ENCODE measurements around the gene CUX1.

CUX1 gene

DNA sequence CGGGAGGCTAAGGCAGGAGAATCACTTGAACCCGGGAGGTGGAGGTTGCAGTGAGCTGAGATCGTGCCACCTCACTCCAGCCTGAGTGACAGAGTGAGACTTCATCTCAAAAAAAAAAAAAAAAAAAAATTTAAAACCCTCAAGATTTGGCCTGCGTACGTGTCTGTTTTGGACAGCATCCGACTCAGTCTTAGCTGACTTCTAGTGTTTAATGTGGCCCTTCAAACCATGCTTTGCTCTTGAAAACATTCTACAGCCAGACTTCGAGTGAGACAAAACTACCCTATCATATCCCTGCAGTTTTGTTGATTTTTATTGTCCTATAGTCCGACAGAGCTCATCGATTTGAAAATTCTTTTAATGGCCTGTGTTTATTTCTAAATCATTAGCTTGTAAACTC lies 242.1 kb downstream of the CUX1 start:
- DNase-seq, result no peak

DNA sequence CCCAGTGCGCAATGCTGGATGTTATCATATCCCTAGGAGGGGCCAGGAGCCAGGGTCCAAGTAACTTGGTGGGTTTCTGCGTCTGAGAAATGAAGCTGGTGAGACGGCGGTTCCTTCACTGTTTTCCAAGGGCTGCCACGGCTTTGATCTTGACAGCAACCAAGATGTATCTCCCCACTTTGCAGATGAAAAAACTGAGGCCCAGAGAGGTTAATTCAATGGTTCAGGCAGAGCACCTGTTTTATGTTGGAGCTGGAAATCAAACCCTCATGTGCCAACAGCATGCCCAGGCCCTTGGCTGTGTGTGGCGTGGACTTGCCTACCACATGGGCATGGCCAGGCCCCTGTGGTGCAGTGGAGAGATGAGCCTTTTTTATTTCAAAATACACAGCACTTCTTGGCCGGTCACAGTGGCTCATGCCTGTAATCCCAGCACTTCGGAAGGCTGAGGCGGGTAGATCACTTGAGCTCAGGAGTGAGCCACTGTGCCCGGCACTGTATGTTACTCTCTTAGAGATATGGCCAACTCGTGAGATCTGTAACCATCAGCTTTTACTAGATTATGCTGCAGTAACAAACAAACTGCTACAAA lies 244.0 kb downstream of the CUX1 start:
- DNase-seq, result no peak

DNA sequence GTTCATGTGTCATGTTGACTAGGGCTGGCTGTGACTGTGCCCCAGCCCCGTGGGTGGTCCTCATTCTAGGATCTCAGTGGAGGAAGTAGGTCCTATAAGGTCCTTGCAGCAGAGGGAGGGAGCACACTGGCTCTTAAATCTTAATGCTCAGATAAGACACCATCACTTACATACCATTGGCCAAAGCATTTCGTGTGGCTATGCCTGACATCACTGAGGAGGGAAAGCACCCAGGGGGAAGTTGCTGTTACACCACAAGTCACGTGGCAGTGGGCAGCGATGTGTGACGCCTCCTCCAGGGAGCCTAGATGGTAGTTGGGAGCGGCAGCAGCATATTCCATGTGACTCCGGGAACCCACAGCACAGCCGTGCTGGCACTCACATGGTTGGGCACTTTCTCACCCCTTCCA lies 244.6 kb downstream of the CUX1 start:
- no peak for DNase-seq

DNA sequence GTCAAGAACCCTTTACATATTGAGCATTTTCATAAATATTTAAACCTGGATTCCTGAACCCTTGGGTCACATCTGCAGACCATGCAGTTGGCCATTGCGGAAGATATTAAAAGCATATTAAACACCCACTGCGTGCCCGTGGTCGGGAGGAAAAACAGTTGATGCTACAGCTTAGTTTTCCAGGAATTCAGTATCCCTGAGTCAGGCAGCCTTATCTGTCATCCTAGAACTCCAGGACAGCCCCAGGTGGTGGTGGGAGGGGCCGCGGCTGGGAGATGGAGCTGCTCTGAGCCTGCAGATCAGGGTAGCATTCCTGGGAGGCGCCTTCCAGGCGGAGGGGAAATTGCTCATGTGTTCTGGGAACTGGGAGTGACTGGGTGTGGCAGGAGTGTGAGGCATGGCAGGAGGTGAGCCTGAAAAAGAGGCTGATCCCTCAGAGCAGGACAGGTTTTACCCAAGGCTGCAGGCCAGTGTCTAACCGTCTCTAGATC lies 246.3 kb downstream of the CUX1 start:
- no peak for DNase-seq

DNA sequence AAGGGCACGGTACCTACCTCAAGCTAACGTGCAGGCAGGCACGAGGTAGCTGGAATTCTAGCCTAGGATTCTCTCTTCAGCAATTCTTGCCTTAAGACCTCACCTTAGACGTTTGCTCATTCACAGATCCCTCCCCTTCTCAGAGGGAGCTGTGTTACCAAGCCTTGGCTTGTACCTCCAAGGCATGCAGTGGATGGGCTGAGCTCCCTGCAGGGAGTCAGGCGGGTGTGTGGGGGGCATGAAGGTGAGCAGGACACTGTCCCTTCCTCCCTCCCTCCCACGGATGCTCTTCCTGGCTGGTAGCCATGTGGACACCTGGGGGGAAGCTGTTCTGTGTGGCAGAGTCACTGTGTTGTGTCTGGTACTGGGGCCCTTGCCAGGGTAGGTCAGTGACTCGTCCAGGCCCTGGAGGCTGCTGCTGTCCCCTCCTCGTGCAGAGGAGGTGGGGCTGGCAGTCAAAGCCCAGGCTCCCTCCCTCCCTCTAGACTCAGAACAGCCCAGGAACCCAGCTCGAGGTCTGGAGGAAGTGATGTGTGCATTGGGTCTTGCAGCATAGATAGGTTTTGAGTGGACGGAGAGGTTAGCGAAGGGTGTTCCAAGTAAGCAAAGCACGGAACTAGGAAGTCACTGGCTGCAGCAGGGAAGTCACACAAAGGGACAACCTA lies 247.1 kb downstream of the CUX1 start:
- no peak for DNase-seq

DNA sequence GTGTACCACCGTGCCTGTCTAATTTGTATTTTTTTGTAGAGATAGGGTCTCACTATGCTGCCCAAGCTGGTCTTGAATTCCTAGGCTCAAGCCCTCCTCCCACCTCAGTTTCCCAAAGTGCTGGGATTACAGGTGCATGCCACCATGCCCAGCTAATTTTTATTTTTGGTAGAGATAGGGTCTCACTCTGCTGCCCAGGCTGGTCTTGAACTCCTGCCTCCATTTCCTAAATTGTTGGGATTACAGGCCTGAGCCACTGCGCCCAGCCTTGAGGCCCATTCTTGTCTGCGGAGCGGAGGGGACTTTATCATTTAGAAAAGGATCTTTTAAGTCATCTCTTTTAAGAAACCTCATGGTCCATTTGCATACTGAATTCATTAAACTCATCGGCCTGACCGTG lies 247.8 kb downstream of the CUX1 start:
- DNase-seq, result no peak

DNA sequence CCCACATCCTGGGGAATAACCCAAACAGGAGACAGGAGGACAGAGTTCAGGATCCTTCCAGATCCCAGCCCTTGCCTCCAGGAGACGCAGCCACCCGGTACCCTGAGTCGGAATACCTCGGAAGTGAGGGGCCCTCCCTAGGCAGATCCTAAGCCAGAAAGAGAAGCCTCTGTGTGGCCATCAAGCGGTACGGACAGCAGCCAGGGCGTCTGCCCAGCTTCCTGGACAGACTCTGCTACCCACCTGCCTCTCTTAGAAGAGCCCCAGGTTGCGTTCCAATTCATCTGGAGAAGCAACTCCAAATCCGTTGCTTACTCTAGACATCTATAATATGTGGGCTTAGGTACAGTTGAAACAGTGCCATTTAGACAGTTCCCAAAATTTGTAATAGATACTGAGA lies 249.1 kb downstream of the CUX1 start:
- DNase-seq, result no peak

DNA sequence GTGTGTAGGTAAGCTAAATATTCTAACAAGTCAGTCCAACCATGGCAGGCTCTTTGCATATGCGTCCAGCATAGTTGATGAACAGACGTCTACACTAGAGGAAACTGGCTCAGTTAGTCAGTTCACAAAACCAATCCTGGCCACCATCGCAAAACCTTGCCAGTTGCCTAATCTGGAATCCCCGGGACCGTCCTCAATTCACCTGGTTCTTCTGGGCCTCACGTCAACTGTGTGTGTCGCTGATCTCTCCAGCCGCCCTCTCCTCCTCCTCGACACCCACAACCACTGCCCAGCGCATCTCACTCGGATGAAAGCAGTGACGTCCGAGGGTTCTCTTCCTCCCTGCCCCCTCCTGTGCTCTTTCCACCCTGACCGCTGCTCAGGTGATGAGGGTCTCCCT lies 251.4 kb downstream of the CUX1 start:
- no peak for DNase-seq

DNA sequence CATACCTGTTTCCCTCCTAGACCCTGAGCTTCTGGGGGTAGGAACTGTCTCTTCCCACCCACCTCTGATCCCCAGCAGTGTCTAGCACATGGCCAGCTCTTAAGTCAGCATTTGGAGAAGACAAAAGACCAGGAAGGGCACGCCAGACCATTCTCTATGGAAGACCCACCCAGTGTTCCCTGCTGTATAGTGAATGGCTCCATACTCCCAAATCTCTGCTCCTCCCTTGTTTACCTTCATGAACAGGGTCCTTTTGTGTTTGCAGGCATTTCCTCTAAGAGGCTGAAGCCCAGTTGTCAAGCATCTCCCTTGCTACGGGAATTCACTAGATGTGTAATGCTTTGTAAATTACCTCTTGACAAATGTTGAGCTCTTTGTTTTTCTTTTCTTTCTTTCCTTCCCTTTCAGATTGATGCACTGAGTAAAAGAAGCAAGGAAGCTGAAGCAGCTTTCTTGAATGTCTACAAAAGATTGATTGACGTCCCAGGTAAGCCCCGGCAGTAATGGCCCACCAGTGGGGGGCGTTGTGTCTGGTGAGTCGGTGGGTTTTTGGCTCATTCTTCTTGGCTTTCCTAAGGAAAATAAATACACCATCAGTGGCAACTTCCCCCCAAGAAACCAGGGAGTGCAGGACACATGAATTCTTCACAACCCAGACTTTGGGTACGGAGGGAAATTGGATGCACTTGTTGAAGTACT lies 252.7 kb downstream of the CUX1 start:
- DNase-seq, result no peak

DNA sequence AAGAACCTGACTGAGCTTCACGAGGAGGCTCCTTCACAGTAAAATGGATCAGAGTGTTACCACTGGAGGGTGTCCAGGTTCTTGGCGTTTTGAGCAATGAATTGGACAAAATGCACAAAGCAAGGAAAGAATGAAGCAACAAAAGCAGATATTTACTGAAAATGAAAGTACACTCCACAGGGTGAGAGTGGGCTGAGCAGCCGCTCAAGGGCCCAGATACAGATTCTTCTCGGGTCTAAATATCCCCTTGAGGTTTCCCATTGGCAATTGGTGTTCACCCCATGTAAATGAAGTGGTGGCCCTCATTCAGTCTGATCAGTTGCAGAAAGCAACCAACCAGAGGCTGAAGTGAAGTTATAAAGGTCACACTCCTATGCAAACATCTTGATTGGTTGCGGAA lies 254.6 kb downstream of the CUX1 start:
- no peak for DNase-seq

DNA sequence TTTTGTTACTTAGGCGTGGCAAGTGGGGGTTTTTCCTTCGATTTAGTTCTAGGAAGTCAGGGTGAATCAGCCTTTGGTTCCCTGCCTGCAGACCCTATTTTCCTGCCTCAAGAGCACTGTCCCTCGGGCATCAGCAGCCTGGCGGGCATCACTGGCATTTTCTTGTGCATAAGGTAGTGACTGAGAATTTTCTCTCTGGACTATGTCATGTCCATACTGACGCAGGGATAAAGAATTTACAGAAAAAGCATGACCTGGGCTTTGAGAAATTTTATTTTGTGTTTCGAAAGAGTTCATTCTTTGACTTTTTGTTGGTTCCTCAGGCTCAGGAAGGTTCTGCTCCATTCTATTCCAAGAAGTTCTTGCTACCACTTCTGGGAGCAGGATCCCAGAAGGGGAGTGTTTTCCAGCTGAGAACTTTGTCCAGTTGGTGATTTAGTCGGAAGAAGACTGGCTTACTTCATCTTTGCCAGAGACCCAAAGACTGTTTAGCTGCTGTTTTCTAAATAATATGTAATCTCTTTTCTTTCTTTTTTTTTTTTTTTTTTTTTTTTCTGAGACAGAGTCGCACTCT lies 255.3 kb downstream of the CUX1 start:
- no peak for DNase-seq

DNA sequence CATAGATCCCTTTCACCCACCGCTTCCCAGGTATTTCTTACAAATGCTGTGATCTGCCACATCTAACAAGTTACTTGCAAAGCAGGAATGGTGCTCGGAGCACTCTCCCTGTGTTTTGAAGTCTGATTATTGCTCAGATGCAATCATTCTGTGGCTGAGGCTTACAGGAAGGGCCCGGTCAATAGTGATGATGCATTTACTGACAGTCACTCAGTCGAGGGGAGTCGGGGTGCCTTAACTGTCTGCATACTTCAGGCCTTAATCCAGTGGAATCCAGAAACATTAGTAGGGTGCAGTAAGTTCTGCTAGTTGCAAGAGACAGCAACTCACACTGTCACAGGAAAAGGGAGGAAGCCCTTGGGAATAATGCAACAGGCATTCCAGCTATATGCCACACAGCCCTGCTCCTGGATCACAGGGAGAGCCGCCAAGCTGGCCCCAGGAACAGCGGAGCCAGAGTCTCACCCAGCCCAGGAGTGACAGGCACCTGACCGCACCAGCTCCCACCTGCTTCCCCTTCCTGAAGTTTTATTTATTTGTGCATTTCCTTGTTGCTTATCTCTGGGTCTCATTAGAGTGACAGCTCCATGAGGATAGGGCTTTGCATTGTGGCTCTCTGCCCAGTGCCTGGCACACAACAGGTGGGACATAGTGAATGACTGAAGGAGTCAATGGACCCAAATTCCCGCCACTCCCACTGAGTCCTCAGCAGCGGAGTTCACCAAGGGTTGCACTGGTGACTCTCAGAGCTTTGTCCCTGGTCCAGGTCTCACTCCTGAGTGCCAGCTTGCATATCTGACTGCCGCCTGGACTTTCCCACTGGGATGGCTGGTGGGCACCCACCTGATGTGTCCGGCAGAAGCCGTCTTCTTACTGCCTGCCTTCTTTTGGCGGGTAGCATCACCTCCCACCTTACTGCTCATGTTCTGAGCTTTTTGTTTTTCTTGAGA lies 256.8 kb downstream of the CUX1 start:
- DNase-seq, result no peak

DNA sequence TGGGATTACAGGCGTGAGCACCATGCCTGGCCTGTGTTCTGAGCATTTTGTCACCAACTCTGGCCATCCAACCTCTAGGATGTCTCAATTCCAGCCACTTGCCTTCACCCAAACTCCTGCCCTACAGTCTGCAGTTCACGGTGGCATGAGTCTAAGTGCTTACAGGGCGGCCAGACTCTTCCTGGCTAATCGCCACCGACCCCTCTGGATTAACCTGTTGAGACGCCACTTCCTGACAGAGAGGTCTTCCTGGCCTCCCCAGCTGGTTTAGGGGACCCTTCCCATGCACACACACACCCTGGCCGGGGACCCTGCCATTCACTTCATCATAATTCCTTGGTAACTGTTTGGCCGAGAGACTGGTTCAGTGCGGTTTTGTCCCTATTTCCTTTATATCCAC lies 257.7 kb downstream of the CUX1 start:
- no peak for DNase-seq

DNA sequence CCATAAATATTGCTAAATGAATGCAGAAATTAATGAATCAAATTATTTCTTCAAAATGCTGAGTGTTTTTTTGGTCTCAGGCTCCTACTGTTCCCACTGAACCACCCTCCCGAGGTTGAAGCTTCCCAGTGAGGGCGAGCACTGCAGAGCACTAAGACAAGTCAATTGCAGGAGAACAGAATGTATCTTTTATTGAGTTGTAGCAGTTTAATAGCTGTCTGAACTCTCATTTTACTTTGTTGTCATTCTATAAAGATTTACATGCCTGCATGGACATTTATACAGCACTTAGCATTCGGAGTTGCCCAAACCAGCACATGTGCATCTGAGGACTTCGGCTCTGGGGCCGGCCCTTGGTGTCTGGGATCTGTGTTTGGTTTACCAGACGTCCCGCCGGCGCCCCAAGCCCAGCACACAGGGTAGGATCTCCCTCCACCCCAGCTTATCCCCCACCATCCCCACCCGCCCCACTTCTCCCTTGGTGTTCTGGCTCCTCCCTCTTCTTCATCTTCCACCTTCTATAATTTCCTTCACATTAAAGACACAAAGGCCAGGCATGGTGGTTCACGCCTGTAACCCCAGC lies 258.2 kb downstream of the CUX1 start:
- no peak for DNase-seq

DNA sequence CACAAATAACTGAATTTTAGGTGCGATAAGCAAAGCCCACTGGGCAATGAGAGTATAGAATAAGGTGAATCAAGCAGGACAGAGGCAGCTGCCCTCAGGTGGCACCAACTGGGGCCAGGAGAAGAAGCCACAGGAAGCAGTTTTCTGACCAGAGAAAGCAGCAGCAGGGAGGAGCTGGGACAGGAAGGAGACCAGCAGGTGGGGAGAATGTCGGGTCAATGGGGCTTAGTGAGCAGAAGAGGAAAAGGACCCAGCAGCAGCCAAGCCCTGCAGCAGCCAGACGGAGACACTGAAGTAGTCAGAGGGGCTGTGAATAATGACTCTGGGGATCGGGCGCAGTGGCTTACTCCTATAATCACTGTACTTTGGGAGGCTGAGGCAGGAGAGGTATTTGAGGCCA lies 259.7 kb downstream of the CUX1 start:
- DNase-seq, result no peak

DNA sequence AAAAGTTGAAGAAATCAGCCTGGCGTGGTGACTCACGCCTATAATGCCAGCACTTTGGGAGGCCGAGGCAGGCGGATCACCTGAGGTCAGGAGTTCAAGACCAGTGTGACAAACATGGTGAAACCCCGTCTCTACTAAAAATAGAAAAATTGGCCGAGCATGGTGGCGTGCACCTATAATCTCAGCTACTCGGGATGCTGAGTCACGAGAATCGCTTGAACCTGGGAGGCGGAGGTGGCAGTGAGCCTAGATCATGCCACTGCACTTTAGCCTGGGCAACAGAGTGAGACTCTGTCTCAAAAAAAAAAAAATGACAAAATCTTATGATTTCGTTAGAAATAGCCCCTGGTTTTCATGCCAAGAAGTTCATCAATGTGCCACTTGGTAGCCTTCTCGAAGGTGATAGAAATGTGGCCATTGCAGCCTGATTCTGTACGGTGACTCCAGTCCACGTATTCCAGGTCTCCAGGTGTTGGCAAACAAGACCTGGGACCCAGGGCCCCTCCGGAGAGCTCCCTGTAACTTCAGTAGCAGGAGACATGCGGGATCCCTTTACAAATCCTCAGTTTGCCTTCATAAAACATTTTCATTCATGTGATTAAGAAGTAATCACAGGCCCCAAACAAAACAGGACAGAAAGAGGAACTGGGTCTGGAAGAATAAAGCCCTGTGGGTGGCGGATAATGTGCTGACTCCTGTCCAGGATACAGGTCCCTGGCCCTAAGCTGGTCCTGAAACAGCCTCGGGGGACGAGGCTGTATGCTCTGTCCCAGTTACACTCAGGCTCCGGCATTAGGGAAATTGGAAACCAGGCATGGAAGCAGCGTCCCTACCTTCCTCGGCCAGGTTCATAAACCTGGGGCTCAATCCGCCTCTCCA lies 262.0 kb downstream of the CUX1 start:
- no peak for DNase-seq

DNA sequence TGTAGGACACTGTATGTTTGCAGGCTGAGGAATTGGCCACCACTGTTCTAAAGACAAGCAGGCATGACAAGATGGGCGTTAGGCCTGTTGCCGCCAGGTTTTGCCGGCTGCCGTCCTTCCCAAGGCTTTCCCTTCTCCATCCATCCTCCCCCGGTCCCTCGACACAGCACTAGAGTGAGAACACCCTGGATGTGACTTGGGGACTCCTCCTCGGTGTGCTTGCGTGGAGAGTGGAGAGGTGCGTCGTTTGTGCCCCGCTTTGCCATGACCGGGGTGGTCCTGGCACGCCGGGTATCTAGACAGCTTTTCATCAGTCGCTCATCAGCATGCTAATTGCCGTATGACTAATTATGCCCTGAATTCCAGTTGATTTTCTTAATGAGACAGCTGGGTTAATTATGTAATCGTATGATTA lies 262.6 kb downstream of the CUX1 start:
- no peak for DNase-seq

DNA sequence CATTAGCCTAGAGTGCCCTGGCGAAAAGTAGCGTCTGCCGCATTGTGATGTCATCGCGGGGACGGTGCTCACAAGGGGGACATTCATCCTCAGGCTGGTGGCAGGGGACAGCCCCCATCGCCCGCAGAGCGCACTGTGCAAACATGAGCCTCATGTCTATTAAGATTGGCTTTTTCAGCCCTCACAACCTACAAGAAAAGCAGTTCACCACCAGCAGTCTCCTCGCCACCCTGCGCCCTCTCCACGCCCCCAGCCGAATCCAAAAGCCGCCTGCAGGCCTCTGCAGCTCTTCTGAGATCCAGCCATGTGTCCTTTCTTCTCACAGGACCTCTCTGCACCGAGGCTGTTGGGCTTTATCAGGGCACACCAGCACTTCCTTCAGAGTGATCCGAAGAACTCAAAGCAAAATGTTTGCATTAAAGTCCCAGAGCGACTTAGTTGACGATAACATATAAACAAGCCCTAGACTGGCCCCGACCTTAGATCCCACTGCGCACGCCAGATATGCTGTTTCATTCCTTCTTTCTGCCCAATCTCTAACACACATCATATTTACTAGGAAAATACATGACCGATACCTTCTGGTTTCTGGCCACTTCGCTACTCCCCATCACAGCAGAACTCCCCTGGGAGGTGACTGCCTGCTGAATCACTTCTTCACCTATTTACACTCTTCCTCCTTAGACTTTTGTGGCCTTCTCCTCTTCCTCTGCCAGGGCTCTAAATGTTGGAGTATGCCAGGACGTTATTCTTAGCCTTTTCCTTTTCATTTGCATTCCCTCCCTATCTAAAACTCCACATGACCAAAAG lies 263.2 kb downstream of the CUX1 start:
- DNase-seq, result no peak

DNA sequence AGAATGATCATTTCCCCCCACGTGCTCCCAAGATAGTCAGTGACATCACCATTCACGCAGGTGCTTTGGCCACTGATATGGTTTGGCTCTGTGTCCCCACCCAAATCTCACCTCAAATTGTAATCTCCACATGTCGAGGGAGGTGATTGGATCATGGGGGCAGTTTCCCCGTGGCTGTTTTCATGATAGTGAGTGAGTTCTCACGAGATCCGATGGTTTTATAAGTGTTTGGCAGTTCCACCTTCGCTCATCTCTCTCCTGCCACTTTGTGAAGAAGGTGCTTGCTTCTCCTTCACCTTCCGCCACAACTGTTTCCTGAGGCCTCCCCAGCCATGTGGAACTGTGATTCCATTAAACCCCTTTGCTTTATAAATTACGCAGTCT lies 263.8 kb downstream of the CUX1 start:
- no peak for DNase-seq

DNA sequence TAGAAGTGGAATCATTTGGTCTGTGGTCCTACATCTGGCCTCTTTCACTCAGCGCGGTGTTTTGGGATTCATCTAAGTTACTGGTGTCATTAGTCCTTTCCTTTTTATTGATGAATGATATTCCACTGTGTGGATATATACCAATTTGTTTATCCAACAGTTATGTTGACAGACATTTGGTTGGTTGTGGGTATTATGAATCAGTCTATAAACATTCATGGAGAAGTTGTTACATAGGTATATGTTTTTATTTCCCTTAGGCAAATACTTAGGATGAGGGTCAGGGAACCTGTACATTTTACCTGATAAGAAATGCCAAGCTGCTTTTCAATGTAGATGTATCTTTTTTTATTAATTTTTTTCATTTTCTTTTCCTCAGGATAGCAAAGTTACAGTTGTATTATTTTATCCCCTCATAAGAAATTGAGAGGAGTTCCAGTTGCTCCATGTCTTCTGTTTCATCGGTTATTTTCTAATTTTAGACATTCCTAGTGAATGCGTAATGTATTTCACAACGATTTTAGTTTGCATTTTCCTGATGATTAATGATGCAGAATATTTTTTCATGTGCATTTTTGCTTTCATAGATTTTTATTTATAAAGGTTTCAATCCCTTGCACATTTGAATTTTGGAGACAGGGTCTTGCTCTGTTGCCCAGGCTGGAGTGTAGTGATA lies 265.4 kb downstream of the CUX1 start:
- DNase-seq, result no peak
